Activated naive CD4-positive, alpha-beta T cell treated with anti-CD3 and anti-CD28 coated beads for 36 hours (primary cell): ENCODE measurements around the gene TAPBPL. TPM values are rescaled to one million over a fixed set of nuclear protein-coding genes. Genes with fewer than 3 reads are reported as not detected.

Experiments
- CTCF ChIA-PET: fragments of 350-600 bp; sonication (Branson Sonifier 250); formaldehyde crosslinking; loops from one replicate; lab custom pipeline; 2021; ENCODE audit warnings: antibody characterized with exemption; lab: Charles Lee
- DNase-seq: peaks from one replicate; pipeline ENCODE4 v3.0.0-alpha.2; 2020
- H3K27ac Mint-ChIP-seq: one replicate; pipeline ENCODE4 v1.8.0; 2021; ENCODE audit warnings: mild to moderate bottlenecking, mixed read lengths
- H3K27me3 Mint-ChIP-seq: one replicate; pipeline ENCODE4 v1.8.0; 2021; ENCODE audit warnings: low read depth, mixed read lengths
- H3K36me3 Mint-ChIP-seq: one replicate; pipeline ENCODE4 v1.8.0; 2021; ENCODE audit warnings: low read depth, mixed read lengths
- H3K4me1 Mint-ChIP-seq: one replicate; pipeline ENCODE4 v1.8.0; 2021; ENCODE audit warnings: low read depth, mixed read lengths
- H3K4me3 Mint-ChIP-seq: one replicate; pipeline ENCODE4 v1.8.0; 2021; ENCODE audit warnings: mild to moderate bottlenecking, moderate library complexity, mixed read lengths
- H3K9me3 Mint-ChIP-seq: one replicate; pipeline ENCODE4 v1.8.0; 2021; ENCODE audit warnings: mixed read lengths
- intact Hi-C: fragments of 100-400 bp; cut with micrococcal nuclease; formaldehyde crosslinking; loops from one replicate; pipeline ENCODE4 v1.15.1; 2023
- total RNA-seq, 2 experiments: library from RNA; stranded (reverse); gene quantifications; one replicate each; pipeline ENCODE4 v1.2.3, GENCODE V29; 2021

Gene TAPBPL, protein sequence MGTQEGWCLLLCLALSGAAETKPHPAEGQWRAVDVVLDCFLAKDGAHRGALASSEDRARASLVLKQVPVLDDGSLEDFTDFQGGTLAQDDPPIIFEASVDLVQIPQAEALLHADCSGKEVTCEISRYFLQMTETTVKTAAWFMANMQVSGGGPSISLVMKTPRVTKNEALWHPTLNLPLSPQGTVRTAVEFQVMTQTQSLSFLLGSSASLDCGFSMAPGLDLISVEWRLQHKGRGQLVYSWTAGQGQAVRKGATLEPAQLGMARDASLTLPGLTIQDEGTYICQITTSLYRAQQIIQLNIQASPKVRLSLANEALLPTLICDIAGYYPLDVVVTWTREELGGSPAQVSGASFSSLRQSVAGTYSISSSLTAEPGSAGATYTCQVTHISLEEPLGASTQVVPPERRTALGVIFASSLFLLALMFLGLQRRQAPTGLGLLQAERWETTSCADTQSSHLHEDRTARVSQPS
- total RNA-seq, result 10 to 100 TPM; 27.9 to 28.0 TPM

- H3K36me3 Mint-ChIP-seq, result peaks cover 82% of the 10 kb centered on the region
- intact Hi-C loops, result loop anchor here (1.0 kb wide), 4 partner anchors 7 to 81 kb away; partner anchors contain the start of gene CD27
- H3K27me3 Mint-ChIP-seq, result no peaks in the 10 kb centered on the region
- H3K9me3 Mint-ChIP-seq, result no peaks in the 10 kb centered on the region
- H3K27ac Mint-ChIP-seq, result peak within 1 kb of the TSS; percentile 98
- CTCF ChIA-PET, result interaction anchor here (0.5 to 4.2 kb wide), 7 partner anchors 10 to 419 kb away, joined by 3 to 31 read pairs (median 4); no protein-coding TSS in a partner anchor
- peak; percentile 93 for DNase-seq
- peak within 1 kb of the TSS; percentile 98 for H3K4me3 Mint-ChIP-seq
- peaks cover 65% of the 10 kb centered on the region for H3K4me1 Mint-ChIP-seq
Observed at GRCh38 chr12:6451348-6452244, at the start of gene TAPBPL. TSS of gene TAPBPL (plus strand) at chr12:6452042. CDS start at chr12:6452249, 207 bp downstream.

DNA sequence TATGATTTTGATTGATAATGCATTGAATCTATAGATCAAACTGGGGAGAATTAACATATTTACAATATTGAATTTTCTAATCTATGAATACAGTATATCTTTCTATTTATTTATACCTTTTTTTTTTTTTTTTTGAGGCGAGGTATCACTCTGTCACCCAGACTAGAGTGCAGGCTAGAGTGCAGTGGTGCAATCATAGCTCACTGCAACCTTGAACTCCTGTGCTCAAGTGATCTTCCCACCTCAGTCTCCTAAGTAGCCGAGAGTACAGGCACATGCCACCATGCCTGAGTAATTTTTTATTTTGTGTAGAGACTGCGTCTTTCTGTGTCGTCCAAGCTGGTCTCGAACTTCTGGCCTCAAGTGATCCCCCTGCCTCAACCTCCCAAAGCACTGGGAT, 47.5 kb upstream of the TAPBPL start:
- Mint-ChIP-seq H3K36me3 (no peaks in the 10 kb centered on the region), H3K27me3 (no peaks in the 10 kb centered on the region), H3K27ac (no peak overlapping the region), H3K4me1 (no peaks in the 10 kb centered on the region), H3K9me3 (no peaks in the 10 kb centered on the region), H3K4me3 (no peak overlapping the region)
- CTCF ChIA-PET, result no interaction called here
- DNase-seq, result no peak
- intact Hi-C loops, result no loop called here

DNA sequence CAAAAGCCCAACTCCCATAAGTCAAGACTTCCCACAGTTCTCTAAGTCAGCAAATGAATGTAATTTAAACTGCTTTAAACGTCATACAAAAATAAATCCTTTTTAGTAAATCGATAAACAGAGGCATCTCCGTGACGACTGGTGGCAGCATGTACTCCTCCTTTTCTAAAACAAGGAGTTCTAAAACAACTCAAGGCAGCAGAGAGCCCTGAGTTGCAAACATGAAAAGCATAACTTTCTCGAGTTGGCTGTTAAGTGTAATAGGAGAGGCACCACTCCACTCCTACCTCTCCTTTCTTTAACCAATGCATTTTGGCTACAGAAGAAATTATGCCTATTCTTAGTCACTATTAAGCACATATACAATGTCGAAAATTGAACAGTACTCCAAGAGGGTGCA, 45.9 kb upstream of the TAPBPL start:
- no peaks in the 10 kb centered on the region for H3K9me3 Mint-ChIP-seq
- H3K4me1 Mint-ChIP-seq, result no peaks in the 10 kb centered on the region
- no peaks in the 10 kb centered on the region for H3K27me3 Mint-ChIP-seq
- CTCF ChIA-PET, result no interaction called here
- no peak for DNase-seq
- intact Hi-C loops, result no loop called here
- no peak overlapping the region for H3K27ac Mint-ChIP-seq
- no peaks in the 10 kb centered on the region for H3K36me3 Mint-ChIP-seq
- no peak overlapping the region for H3K4me3 Mint-ChIP-seq

GRCh38 chr12:6407236-6407954, 44.4 kb upstream of the TAPBPL start:
- intact Hi-C loops, result no loop called here
- H3K9me3 Mint-ChIP-seq, result no peaks in the 10 kb centered on the region
- CTCF ChIA-PET, result no interaction called here
- no peak overlapping the region for H3K4me3 Mint-ChIP-seq
- no peak overlapping the region for H3K27ac Mint-ChIP-seq
- H3K4me1 Mint-ChIP-seq, result no peaks in the 10 kb centered on the region
- no peaks in the 10 kb centered on the region for H3K36me3 Mint-ChIP-seq
- H3K27me3 Mint-ChIP-seq, result no peaks in the 10 kb centered on the region
- no peak for DNase-seq

GRCh38 chr12:6416596-6416995, 35.2 kb upstream of the TAPBPL start:
- H3K4me1 Mint-ChIP-seq, result peaks cover 8% of the 10 kb centered on the region
- H3K36me3 Mint-ChIP-seq, result no peaks in the 10 kb centered on the region
- intact Hi-C loops, result no loop called here
- DNase-seq, result no peak
- no peak overlapping the region for H3K4me3 Mint-ChIP-seq
- CTCF ChIA-PET, result interaction anchor here (0.5 to 1.1 kb wide), 2 partner anchors 99 to 121 kb away, joined by 3 to 5 read pairs; no protein-coding TSS in a partner anchor
- H3K27ac Mint-ChIP-seq, result no peak overlapping the region
- no peaks in the 10 kb centered on the region for H3K9me3 Mint-ChIP-seq
- no peaks in the 10 kb centered on the region for H3K27me3 Mint-ChIP-seq

DNA sequence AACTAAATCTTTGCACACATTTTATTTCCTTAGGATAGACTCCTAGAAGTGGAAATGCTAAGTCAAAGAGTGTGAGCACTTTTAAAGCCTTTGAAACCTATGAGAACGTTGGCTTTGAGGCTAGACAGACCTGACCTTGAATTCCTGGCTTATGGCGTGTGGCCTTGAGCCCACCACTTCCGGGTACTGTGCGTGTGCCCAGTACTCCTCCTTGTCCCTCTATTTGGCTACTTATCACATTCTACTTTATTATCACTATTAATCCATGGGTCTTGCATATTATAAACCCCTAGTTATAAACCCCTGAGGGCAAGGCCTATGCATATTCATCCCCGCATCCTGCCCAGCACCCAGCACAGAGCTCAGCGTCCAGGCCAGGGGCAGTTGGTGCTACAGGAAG, 33.0 kb upstream of the TAPBPL start:
- DNase-seq, result no peak
- H3K27ac Mint-ChIP-seq, result no peak overlapping the region
- H3K4me3 Mint-ChIP-seq, result no peak overlapping the region
- CTCF ChIA-PET, result no interaction called here
- H3K4me1 Mint-ChIP-seq, result peaks cover 14% of the 10 kb centered on the region
- H3K27me3 Mint-ChIP-seq, result no peaks in the 10 kb centered on the region
- no peaks in the 10 kb centered on the region for H3K36me3 Mint-ChIP-seq
- no peaks in the 10 kb centered on the region for H3K9me3 Mint-ChIP-seq
- intact Hi-C loops, result no loop called here

GRCh38 chr12:6420364-6420763, 31.5 kb upstream of the TAPBPL start:
- Mint-ChIP-seq H3K36me3 (no peaks in the 10 kb centered on the region), H3K4me1 (peaks cover 26% of the 10 kb centered on the region), H3K4me3 (no peak overlapping the region), H3K27me3 (no peaks in the 10 kb centered on the region), H3K27ac (no peak overlapping the region), H3K9me3 (no peaks in the 10 kb centered on the region)
- no peak for DNase-seq
- CTCF ChIA-PET, result interaction anchor here (0.8 kb wide), 1 partner anchor 75 kb away, joined by 3 read pairs; no protein-coding TSS in a partner anchor
- intact Hi-C loops, result no loop called here

GRCh38 chr12:6423267-6424007, 28.4 kb upstream of the TAPBPL start:
- CTCF ChIA-PET, result interaction anchor here (0.7 to 7.6 kb wide), 26 partner anchors 12 to 142 kb away, joined by 3 to 223 read pairs (median 6); partner anchors contain the start of genes CD27, MRPL51, TAPBPL and VAMP1
- peak overlapping the region; percentile 52 for H3K4me3 Mint-ChIP-seq
- no peaks in the 10 kb centered on the region for H3K27me3 Mint-ChIP-seq
- H3K9me3 Mint-ChIP-seq, result no peaks in the 10 kb centered on the region
- no peaks in the 10 kb centered on the region for H3K36me3 Mint-ChIP-seq
- DNase-seq, result peak; percentile 88
- intact Hi-C loops, result loop anchor here (1.0 kb wide), 7 partner anchors 42 to 133 kb away; partner anchors contain the start of genes GAPDH, IFFO1 and MRPL51
- peaks cover 48% of the 10 kb centered on the region for H3K4me1 Mint-ChIP-seq
- peak overlapping the region; percentile 51 for H3K27ac Mint-ChIP-seq

GRCh38 chr12:6424008-6424347, 27.9 kb upstream of the TAPBPL start:
- H3K9me3 Mint-ChIP-seq, result no peaks in the 10 kb centered on the region
- no peaks in the 10 kb centered on the region for H3K27me3 Mint-ChIP-seq
- DNase-seq, result no peak
- H3K27ac Mint-ChIP-seq, result peak overlapping the region; percentile 51
- intact Hi-C loops, result no loop called here
- H3K36me3 Mint-ChIP-seq, result no peaks in the 10 kb centered on the region
- CTCF ChIA-PET, result interaction anchor here (0.8 to 7.6 kb wide), 26 partner anchors 11 to 142 kb away, joined by 3 to 223 read pairs (median 6); partner anchors contain the start of genes CD27, MRPL51, TAPBPL and VAMP1
- H3K4me1 Mint-ChIP-seq, result peaks cover 49% of the 10 kb centered on the region
- peak overlapping the region; percentile 52 for H3K4me3 Mint-ChIP-seq

- H3K4me3 Mint-ChIP-seq, result no peak overlapping the region
- intact Hi-C loops, result loop anchor here (5.0 kb wide), 1 partner anchor 182 kb away; the partner anchor contains the start of gene CHD4
- H3K9me3 Mint-ChIP-seq, result no peaks in the 10 kb centered on the region
- H3K4me1 Mint-ChIP-seq, result peaks cover 54% of the 10 kb centered on the region
- no peaks in the 10 kb centered on the region for H3K27me3 Mint-ChIP-seq
- H3K36me3 Mint-ChIP-seq, result no peaks in the 10 kb centered on the region
- peak overlapping the region; percentile 50 for H3K27ac Mint-ChIP-seq
- CTCF ChIA-PET, result interaction anchor here (1.0 to 7.6 kb wide), 16 partner anchors 13 to 137 kb away, joined by 3 to 223 read pairs (median 8); partner anchors contain the start of genes CD27, IFFO1, TAPBPL and VAMP1
- DNase-seq, result no peak
Observed at GRCh38 chr12:6424866-6425265, 27.0 kb upstream of the TAPBPL start.
